ENCODE measurements around the gene SOAT2.
A peak's percentile ranks its signal among the peaks of the same experiment; 100 is the strongest.

SOAT2 gene

DNA sequence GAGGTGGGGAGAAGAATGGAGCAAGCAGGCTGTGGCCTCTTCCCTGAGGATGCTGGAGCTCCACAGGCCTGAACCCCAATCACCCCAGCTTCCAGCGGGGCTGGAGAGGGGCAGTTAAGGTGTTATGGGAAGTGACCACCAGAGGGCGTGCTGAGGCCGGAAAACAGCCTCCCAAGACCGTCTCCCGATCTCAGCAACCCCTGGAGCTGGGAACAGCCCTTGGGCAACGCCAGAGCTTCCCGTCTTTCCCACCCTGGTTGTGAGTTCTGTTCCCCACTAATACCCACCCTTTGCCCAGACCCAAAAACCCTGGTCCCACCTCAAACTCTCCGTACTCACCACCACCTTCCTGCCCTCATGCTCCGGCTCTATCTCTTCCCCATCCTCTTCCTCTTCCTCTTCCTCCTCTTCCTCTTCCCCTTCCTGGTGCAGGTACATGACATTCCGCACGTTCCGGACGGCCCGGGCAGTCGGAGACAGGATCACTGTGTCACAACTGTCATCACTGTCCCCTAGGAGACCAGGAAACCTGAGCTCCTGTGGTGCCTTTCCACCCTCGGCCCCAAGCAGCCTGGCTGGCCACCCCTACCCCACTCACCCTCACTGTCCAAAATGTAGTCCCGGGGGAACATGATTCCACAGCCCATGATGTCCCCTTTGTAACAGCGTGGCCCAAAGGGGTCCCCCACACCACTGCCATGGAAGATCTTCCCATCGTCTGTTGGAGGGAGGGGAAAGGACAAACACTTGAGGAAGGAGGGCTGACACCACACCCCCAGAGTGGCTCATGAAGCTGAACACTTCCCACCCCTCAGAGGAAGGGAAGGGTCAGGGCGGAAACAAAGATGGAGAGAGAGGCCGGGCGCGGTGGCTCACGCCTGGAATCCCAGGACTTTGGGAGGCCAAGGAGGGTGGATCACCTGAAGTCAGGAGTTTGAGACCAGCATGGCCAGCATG is 37.0 kb upstream of the SOAT2 start:
- DNase-seq, result peak; percentile 54

- no peak for DNase-seq
These were observed 36.0 kb upstream of the SOAT2 start for GRCh38 chr12:53067074-53067992.

- DNase-seq, result no peak
These were observed 35.1 kb upstream of the SOAT2 start for GRCh38 chr12:53067993-53068770.

DNA sequence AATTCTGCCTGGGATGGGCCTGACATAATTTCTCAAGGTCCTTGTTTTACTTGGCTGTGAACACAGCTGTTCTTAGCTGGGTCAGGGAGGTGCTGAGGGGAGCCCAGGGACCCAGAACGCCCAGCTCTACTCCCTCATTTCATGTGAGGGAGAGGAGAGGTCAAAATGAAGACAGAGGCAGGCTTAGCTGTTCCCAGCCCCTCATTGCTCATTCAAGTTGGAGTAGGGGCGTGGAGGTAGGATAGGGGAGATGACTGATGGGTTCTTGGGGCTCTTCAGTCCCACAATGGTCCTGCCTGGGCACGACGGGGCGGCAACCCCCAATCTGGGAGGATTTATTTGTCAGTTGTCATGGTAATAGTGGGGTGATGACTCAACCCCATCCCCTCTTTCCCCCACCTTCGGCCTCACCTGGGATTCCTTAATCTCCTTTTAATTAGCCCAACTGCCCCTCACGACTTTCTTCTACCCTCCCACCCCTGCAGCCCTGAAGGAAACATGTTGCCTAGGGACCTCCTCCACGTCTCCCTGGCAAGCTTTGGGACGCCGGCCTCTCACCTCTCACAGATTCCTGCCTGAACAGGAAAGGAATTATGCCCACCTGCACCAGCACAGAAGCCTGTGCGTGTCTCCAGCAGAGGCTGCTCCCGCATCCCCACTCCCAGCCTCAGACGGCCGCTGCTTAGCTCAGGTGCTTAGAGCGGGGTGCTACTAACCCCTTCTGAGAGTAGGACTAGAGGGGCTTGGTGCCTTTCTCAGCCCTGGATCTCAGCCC is 34.3 kb upstream of the SOAT2 start:
- DNase-seq, result no peak

- DNase-seq, result no peak
These were observed 33.5 kb upstream of the SOAT2 start for GRCh38 chr12:53069621-53070410.

GRCh38 chr12:53070877-53071492 is 32.3 kb upstream of the SOAT2 start:
- no peak for DNase-seq

GRCh38 chr12:53071591-53072551 is 31.4 kb upstream of the SOAT2 start:
- DNase-seq, result no peak

GRCh38 chr12:53073881-53074280 is 29.4 kb upstream of the SOAT2 start:
- DNase-seq, result no peak

- no peak for DNase-seq
These were observed 28.8 kb upstream of the SOAT2 start for GRCh38 chr12:53074283-53074998.

GRCh38 chr12:53074999-53075370 is 28.3 kb upstream of the SOAT2 start:
- DNase-seq, result no peak

DNA sequence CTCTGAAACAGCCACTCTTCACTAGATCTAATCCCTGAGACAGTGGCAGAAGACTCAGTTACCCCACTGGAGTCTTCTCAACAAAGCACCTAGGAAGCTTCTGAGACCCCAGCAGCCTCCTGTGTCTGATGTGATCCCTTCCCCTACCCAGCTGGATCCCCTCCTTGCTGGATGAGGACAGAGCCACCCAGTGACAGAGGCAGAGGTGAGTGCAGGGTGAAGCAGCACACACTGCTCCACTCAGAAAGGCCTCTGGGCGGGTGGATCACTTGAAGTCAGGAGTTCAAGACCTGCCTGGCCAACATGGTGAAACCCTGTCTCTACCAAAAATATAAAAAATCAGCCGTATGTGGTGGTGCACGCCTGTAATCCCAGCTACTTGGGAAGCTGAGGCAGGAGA is 26.8 kb upstream of the SOAT2 start:
- no peak for DNase-seq

DNA sequence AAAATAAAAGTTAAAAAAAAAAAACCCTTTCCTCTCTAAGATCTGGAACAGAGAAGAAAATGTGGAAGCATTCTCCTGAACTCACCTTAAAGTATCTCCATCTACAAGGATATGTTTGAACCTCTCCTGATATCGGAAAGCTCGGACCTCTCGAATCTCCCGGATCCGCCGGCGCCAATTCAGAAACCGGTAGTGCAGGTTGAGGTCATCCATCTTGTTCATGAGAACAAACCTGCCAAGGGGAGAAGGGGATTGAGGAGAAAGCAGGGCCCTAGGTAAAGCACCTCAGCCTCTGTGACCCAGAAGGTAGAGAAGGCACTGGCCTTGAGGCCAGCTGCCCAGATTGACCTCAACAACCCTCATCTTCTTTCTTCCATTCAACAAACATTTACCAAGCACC is 26.3 kb upstream of the SOAT2 start:
- no peak for DNase-seq

DNA sequence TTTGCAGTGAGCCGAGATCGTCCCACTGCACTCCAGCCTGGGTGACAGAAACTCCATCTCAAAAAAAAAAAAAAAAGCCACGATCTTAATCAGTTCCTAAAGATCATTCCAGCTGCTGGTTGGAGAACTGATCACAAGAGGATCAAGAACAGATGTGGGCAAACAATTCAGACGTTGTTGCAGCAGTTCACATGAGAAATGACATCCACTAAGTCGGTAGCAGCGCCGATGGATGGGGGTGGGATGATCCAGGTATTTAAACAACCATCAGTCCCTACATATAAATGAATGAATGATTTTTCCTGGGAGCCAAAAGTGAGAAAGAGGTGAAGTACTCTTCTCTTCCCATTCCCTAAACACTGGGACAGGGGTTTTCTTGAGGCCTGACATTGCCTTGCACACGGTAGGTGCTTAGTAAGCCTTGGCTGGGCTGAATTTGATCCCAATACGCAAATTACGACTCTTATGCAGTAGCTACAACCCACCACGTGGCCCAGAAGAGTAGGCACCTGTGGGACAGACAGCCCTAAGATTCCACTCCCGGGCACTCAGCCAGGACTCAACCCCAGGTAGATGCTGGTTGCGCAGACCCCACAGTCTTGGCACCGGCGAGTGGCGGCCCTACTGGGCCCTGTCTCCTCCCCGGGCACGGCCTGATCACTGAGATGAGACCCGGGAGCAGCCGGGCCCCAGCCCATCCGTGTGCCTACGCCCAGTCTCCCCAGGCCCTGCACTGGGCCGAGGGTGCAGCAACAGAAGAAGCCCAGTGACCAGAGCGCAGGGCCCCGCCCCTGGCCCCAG is 24.7 kb upstream of the SOAT2 start:
- no peak for DNase-seq

GRCh38 chr12:53079226-53080117 is 23.8 kb upstream of the SOAT2 start, which contains the start of gene SPRYD3:
SPRYD3 (minus strand) TSS chr12:53079390; CDS start chr12:53079333, 57 bp downstream.
- peak; percentile 98 for DNase-seq

DNA sequence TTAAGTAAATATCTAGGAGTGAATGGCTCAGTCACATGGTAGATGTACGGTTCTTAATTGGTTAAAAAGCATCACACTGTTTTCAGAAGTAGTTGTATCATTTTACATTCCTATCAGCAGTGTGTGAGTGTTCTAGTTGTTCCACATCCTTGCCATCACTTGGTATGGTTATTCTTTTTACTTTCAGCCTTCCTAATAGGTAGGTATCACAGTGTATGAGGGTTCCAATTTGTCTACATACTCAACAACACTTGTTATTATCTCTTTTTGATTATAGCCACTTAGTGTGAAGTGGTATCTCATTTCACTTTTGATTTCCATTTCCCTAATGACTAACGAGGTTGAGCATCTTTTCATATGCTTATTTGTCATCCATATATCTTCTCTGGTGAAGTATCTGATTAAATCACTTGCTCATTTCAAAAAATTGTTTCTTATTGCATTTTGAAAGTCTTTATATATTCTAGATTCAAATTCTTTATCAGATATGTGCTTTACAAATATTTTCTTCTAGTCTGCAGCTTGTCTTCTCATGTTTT is 20.6 kb upstream of the SOAT2 start:
- no peak for DNase-seq

GRCh38 chr12:53086361-53086760 is 16.9 kb upstream of the SOAT2 start:
- DNase-seq, result no peak

Measured in NCI-H774 (cell line).